ENCODE measurements around the gene NUF2. TPM values are rescaled to one million over a fixed set of nuclear protein-coding genes. Genes with fewer than 3 reads are reported as not detected.

Gene NUF2
- total and polyA plus RNA-seq, 2 donors (not counting 1 experiment from before 2014, with no cell fraction given), result 0.94 to 1.3 TPM

GRCh38 chr1:163273766-163274441 lies 47.9 kb upstream of the NUF2 start:
- Histone ChIP-seq H4K20me1 (ENCODE audit: control insufficient read depth, insufficient read depth, low read length, poor library complexity, severe bottlenecking) (no peaks in the 10 kb centered on the region), H2AFZ (ENCODE audit: insufficient read depth, low read depth, low read length, poor library complexity, severe bottlenecking) (no peak overlapping the region), H3K4me1 (ENCODE audit: control insufficient read depth in 2 of 2, insufficient read depth in 2 of 2, low read length in 2 of 2) (no peaks in the 10 kb centered on the region), H3K27ac (ENCODE audit: low read length in 2 of 2) (no peak overlapping the region), H3K9me3 (ENCODE audit: control extremely low read depth in 1 of 3, control insufficient read depth in 2 of 3, insufficient read depth in 1 of 3, low read length in 2 of 3) (peaks cover 0 to 9% (median 3%) of the 10 kb centered on the region in 3 donors), H3K27me3 (replicated peaks in 1 of 4; ENCODE audit: control extremely low read depth in 1 of 4, control insufficient read depth in 3 of 4, insufficient read depth in 4 of 4, low read length in 3 of 4) (no peaks in the 10 kb centered on the region), H3K4me3 (ENCODE audit: control extremely low read depth in 1 of 5, extremely low read depth in 1 of 5, insufficient read depth in 1 of 5, low read depth in 2 of 5, low read length in 4 of 5) (no peak overlapping the region), H3K9ac (ENCODE audit: low read length) (no peak overlapping the region), H3K79me2 (ENCODE audit: control insufficient read depth, insufficient read depth, low read length) (no peaks in the 10 kb centered on the region), H3K36me3 (replicated peaks in 1 of 2; ENCODE audit: control extremely low read depth in 1 of 2, control insufficient read depth in 1 of 2, extremely low read depth in 1 of 2, insufficient read depth in 2 of 2, low read length in 1 of 2) (no peaks in the 10 kb centered on the region), H3K4me2 (replicated peaks; ENCODE audit: low read depth, low read length, poor library complexity, severe bottlenecking) (no peak overlapping the region)
- ChIA-PET CTCF (no interaction called here), POLR2A (no interaction called here)
- DNase-seq (no peak), ATAC-seq (ENCODE audit: low read depth) (no peak)
- intact Hi-C loops (cut with micrococcal nuclease), result no loop called here
- no peak for TF ChIP-seq EZH2 (IDR thresholded peaks at IDR 0.05; ENCODE audit: borderline replicate concordance, insufficient read depth, low read depth, low read length, poor library complexity, severe bottlenecking)
- no peak for TF ChIP-seq CTCF (IDR thresholded peaks at IDR 0.05)
- WGBS (ENCODE audit: insufficient coverage), result no CpG with 5 or more reads among the region's 2 CpGs
- Mint-ChIP-seq H3K4me3 (no peak overlapping the region), H3K27me3 (no peaks in the 10 kb centered on the region), H3K9me3 (ENCODE audit: insufficient read depth) (peaks cover 9% of the 10 kb centered on the region), H3K27ac (no peak overlapping the region), H3K4me1 (no peaks in the 10 kb centered on the region)

GRCh38 chr1:163275222-163275621 lies 46.5 kb upstream of the NUF2 start:
- Histone ChIP-seq H3K79me2 (ENCODE audit: control insufficient read depth, insufficient read depth, low read length) (no peaks in the 10 kb centered on the region), H3K4me3 (ENCODE audit: control extremely low read depth in 1 of 5, extremely low read depth in 1 of 5, insufficient read depth in 1 of 5, low read depth in 2 of 5, low read length in 4 of 5) (no peak overlapping the region), H3K27me3 (replicated peaks in 1 of 4; ENCODE audit: control extremely low read depth in 1 of 4, control insufficient read depth in 3 of 4, insufficient read depth in 4 of 4, low read length in 3 of 4) (no peaks in the 10 kb centered on the region), H3K9ac (ENCODE audit: low read length) (no peak overlapping the region), H3K27ac (ENCODE audit: low read length in 2 of 2) (no peak overlapping the region), H3K36me3 (replicated peaks in 1 of 2; ENCODE audit: control extremely low read depth in 1 of 2, control insufficient read depth in 1 of 2, extremely low read depth in 1 of 2, insufficient read depth in 2 of 2, low read length in 1 of 2) (no peaks in the 10 kb centered on the region), H3K4me2 (replicated peaks; ENCODE audit: low read depth, low read length, poor library complexity, severe bottlenecking) (no peak overlapping the region), H2AFZ (ENCODE audit: insufficient read depth, low read depth, low read length, poor library complexity, severe bottlenecking) (no peak overlapping the region), H3K4me1 (ENCODE audit: control insufficient read depth in 2 of 2, insufficient read depth in 2 of 2, low read length in 2 of 2) (no peaks in the 10 kb centered on the region), H4K20me1 (ENCODE audit: control insufficient read depth, insufficient read depth, low read length, poor library complexity, severe bottlenecking) (no peaks in the 10 kb centered on the region), H3K9me3 (ENCODE audit: control extremely low read depth in 1 of 3, control insufficient read depth in 2 of 3, insufficient read depth in 1 of 3, low read length in 2 of 3) (peaks cover 0 to 9% (median 6%) of the 10 kb centered on the region in 3 donors)
- 100% methylated on average over 1 of the region's 1 CpG for WGBS (ENCODE audit: insufficient coverage)
- ChIA-PET POLR2A (no interaction called here), CTCF (no interaction called here)
- Mint-ChIP-seq H3K4me3 (no peak overlapping the region), H3K4me1 (no peaks in the 10 kb centered on the region), H3K27ac (no peak overlapping the region), H3K9me3 (ENCODE audit: insufficient read depth) (peaks cover 12% of the 10 kb centered on the region), H3K27me3 (no peaks in the 10 kb centered on the region)
- intact Hi-C loops (cut with micrococcal nuclease), result no loop called here
- ATAC-seq (ENCODE audit: low read depth), result no peak
- DNase-seq, result no peak
- TF ChIP-seq CTCF (IDR thresholded peaks at IDR 0.05) (no peak), EZH2 (IDR thresholded peaks at IDR 0.05; ENCODE audit: borderline replicate concordance, insufficient read depth, low read depth, low read length, poor library complexity, severe bottlenecking) (no peak)
